Suppressor macrophage treated with lipopolysaccharide for 1 hour (primary cell): ENCODE data around the gene ERBIN.
"Not testable (repeated sequence)": the region's sequence is repeated elsewhere in the genome, so short reads cannot be mapped to it uniquely, and the experiment has no call there.

Experiments used
- DNase-seq, 3 donors: peaks; one replicate each; pipeline ENCODE4 v3.0.0-alpha.2; 2020 to 2022

ERBIN gene

GRCh38 chr5:66009277-66009676 lies 82.9 kb downstream of the ERBIN start:
- DNase-seq = no peak

- DNase-seq = no peak
Observed at GRCh38 chr5:66010476-66010875, 84.1 kb downstream of the ERBIN start.

GRCh38 chr5:66012271-66012670 lies 85.9 kb downstream of the ERBIN start:
- no peak for DNase-seq

- no peak for DNase-seq
Observed at GRCh38 chr5:66013397-66013796, 87.0 kb downstream of the ERBIN start.

- no peak for DNase-seq
Observed at GRCh38 chr5:66013906-66014305, 87.5 kb downstream of the ERBIN start.

DNA sequence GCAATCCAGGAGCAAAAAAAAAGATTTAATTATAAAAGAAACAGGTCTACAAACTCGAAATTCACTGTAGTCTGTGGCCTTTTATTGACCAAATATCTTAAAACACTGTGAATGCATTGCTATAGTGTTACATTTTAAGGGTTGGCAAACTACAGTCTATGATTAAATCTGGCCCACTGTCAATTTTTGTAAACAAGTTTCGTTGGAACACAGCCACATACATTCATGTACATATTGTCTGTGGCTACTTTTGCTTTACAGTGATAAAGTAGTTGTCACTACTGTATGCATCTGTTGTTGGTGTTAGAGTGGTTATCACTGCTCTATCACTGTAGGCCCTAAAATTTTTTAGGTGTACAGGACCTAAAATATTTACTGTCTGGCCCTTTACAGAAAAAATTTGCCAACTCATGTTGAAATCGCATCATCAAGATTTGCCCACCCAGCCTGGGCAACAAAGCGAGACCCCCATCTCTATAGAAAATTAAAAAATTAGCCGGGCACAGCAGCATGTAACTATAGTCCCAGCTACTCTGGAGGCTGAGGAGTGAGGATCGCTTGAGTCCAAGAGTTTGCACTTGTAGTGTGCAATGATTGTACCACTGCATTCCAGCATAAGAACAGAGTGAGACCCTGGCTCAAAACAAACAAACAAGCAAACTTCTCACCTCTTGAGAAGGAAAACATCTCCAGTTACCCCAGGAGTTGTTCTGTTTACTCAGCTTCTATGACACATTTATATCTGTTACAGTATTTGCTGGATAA lies 89.0 kb downstream of the ERBIN start:
- no peak for DNase-seq

DNA sequence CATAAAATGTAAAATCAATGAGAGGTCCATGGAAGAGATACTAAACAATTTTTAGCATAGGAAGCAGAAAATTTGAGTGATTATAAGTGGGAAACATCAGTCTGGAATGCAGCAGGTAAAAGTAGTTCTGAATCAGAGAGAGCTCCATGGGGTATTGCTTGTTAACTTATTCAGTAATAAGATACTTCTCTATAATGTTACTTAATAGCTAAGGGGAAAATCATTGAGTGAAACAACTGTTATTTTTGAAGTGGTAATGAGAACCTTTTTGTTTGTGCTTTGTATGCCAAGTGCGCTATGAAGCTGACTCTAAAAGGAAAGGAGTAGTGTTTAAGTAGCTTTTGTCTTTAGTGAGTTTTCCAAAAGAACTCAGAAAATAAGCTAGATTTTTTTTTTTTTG lies 95.2 kb downstream of the ERBIN start:
- DNase-seq = no peak

DNA sequence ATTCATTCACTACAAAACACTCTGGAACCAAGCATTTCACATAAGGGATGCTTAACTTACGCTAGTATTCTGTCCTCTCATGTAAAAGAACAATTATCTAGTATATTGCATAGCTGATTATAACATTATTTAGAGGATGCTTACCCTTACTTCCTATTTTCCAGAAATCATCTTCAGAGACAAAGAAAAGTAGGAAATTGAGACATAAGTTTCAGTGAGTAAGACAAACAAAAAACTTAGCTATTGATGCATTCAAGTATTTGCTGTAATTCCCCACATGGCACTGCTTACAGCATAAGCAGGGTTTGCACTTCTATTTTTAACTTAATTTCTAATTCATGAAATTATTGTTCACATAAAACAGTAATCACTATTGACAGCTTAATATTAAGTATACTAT lies 112.9 kb downstream of the ERBIN start:
- DNase-seq = peak; percentile 22 to 77 (median 71)

- DNase-seq = no peak
Observed at GRCh38 chr5:66039701-66040100, 113.3 kb downstream of the ERBIN start.

GRCh38 chr5:66041627-66042026 lies 115.3 kb downstream of the ERBIN start:
- DNase-seq = no peak

GRCh38 chr5:66057239-66057638 lies 130.9 kb downstream of the ERBIN start:
- DNase-seq = no peak

DNA sequence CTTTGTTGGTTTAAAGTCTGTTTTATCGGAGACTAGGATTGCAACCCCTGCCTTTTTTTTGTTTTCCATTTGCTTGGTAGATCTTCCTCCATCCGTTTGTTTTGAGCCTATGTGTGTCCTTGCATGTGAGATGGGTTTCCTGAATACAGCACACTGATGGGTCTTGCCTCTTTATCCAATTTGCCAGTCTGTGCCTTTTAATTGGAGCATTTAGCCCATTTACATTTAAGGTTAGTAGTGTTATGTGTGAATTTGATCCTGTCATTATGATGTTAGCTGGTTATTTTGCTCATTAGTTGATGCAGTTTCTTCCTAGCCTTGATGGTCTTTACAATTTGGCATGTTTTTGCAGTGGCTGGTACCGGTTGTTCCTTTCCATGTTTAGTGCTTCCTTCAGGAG lies 134.9 kb downstream of the ERBIN start:
- DNase-seq = not testable (repeated sequence)

- DNase-seq = not testable (repeated sequence)
Observed at GRCh38 chr5:66063061-66063460, 136.7 kb downstream of the ERBIN start.

GRCh38 chr5:66066826-66067225 lies 140.5 kb downstream of the ERBIN start:
- DNase-seq = no peak

DNA sequence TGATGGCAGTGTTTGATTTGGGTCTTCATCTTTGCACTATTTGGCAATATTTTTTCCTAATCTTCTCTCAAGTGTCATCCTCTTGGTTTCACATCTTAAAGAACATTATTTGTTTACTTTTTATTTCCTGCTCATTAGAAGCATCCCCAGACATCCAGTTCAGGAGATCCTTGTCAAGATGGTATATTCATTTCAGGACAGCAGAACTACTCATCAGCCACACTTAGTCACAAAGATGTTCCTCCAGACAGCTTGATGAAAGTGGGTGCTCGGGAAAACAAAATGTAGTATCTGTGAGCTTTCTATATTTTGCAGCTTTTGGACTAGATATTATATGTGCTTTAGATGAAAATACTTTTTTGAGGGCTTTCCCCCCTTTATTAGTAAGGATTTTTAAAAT lies 145.7 kb downstream of the ERBIN start:
- DNase-seq = no peak

DNA sequence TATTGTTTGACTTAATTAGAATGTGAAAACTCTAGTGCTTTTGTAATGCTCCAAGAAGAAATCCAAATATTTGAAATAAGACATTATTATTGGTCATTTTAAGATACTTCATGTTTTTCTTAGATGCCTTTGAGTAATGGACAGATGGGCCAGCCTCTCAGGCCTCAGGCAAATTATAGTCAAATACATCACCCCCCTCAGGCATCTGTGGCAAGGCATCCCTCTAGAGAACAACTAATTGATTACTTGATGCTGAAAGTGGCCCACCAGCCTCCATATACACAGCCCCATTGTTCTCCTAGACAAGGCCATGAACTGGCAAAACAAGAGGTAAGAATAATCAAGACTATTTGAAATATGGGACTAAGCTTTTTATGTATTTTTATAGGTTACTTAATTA lies 148.5 kb downstream of the ERBIN start:
- no peak for DNase-seq

GRCh38 chr5:66080664-66081063 lies 154.3 kb downstream of the ERBIN start:
- no peak for DNase-seq

DNA sequence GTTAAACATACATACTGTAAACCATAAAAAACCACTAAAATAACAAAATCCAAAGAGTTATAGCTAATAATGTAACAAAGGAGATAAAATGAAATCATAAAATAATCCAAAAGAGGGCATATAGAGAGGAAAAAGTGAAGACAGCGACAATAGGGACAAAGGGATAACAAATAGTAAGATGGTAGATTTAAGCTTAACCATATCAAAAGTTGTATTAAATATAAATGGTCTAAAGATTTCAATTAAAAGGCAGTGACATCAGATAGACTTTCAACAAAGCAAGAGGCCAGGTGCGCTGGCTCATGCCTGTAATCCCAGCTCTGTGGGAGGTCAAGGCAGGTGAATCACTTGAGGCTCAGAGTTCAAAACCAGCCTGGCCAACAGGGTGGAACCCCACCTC lies 163.0 kb downstream of the ERBIN start:
- DNase-seq = no peak

- DNase-seq = no peak
Observed at GRCh38 chr5:66100851-66101250, 174.5 kb downstream of the ERBIN start.

DNA sequence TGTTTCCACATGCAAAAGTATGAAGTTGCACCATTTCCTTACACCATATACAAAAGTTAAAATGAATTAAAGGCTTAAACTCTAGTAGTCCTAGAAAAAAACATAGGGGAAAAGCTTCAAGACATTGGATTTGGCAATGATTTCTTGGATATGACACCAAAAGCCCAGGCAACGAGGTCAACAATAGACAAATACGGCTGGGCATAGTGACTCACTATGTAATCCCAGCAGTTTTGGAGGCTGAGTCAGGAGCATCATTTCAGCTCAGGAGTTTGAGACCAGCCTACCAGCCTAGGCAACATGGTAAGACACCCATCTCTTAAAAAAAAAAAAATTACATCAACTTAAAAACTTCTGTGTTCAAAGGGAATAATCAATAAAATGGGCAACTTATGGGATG lies 186.8 kb downstream of the ERBIN start:
- DNase-seq = peak; percentile 6 to 32 (median 14)

GRCh38 chr5:66118304-66118703 lies 191.9 kb downstream of the ERBIN start:
- no peak for DNase-seq

DNA sequence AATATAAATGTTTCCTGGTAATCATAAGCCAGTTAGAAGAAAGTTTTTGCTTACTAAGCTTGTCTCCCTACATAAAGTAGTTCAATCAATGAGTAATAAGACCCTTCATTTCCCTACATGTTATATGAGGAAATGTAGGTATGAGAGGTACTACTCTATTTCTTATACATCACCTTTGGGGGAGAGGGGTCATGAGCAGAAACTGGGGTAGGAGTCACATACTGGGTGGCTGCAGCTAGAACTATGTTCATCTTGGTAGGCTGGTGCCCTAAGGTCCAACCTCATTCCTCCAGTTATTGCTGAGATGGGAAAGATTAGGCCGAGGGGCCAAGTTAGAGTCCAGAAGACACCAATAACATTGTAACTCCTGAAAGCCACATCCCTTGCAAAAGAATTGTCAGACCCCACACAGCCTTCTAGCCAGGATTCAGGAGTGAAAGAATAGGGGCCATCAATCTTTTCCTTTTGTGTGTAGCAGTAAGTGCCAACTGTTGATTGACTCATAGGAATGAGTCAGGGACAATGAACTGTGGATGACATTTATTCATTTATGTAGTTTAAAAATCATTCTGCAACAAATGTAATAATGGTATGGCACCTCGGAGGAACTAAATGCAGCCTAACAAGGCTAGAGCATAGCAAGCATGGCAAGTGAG lies 196.1 kb downstream of the ERBIN start:
- no peak for DNase-seq

DNA sequence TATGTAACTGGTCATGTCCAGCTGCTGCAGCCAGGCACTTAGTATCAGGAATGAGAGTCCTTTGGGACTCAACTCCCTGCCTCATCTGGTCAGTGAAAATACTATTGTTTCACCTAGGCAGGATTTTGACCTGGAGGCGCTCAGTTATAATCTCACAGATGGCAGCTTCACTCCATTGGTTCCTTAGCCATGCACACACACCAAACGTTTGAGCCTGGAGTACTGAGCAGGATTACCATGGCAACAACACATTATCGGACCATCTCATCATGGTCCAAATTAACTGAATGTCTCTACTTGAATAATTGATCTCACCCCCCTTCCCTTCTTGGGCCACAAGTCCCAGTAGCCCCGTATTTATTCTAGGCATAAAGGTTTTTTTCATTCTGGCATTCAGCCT lies 202.8 kb downstream of the ERBIN start:
- DNase-seq = no peak

DNA sequence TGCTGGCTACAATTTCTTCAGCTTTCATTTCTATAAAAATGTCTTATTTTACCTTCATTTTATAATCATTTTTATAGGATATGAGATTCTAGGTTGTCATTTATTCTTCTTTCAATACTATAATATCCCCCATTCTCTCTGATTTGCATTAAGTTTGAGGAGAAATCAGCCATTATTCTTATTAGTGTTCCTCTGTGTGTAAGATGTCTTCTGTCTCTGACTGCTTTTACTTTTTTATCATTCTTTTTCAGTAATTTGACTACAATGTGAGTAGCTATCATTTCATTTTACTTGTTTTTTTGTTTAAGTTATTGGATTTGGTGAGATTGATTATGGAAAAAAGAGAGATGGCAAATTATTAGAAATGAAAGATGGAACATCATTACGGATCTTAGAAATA lies 204.1 kb downstream of the ERBIN start:
- no peak for DNase-seq
